ENCODE results near the gene SLC38A1.

- TF ChIP-seq CTCF (IDR thresholded peaks at IDR 0.05) (no peak), POLR2A (IDR thresholded peaks at IDR 0.05) (no peak), POLR2AphosphoS5 (IDR thresholded peaks at IDR 0.05) (no peak)
Observed at GRCh38 chr12:46150735-46151134, 118.1 kb downstream of the SLC38A1 start.
